ENCODE data around the gene RPL10.

Gene RPL10

DNA sequence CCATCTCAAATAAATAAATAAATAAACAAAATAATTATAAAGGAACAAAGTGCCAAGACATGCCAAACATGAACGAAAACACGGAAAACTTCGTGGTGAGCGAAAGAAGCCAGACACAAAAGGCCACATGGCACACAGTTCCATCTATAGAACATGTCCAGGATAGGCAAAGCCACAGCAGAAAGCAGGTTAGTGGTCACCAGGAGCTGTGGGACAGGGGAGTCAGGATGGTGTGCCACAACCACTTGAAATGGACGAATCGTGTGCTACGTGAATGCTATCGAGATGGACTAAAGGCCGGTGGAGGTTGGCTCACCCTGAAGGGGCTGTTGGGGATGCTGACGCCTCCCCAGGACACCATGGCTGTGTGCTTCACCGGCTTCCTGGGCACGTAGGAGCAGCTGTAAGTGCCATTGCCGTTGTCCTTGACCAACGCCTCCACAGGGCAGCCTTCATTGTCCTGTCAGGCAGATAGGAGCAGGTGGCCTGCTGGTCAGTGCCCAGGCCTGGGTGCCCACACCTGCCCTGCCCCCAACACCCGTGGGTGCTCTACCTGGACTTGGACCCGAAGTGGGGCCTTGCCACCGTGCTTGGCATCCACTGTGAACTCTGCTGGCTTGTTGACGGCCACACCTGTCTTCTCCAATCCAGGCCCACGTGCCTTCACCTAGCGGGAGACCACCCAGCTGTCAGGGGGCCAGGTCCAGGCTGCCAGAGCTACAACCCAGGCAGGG lies 34.3 kb upstream of the RPL10 start:
- DNase-seq = no peak

DNA sequence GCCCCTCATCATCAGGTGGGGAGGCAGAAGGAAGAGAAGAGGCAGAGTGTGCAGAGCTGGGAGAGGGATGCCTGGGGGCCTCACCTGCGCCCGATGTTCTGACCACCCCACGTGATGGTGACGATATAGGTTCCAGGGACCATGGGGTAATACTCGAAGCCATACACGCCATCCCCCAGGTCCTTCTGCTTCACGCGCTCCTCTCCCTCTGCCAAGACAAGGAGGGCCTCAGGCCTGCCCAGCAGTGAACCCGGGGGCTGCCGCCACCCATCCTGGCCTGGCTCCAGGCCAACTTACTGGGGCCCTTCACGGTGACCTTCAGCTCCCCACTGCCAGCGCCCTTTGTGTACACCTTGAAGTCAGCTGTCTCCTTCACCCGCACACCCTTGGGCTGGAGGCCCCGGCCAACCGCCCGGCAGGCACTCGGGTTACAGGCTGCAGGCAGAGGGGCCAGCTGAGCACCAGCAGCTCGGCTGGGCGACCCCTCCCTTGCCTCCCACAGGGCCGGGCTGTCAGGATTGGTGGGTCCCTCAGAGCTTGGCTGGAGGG lies 33.1 kb upstream of the RPL10 start:
- DNase-seq = no peak

DNA sequence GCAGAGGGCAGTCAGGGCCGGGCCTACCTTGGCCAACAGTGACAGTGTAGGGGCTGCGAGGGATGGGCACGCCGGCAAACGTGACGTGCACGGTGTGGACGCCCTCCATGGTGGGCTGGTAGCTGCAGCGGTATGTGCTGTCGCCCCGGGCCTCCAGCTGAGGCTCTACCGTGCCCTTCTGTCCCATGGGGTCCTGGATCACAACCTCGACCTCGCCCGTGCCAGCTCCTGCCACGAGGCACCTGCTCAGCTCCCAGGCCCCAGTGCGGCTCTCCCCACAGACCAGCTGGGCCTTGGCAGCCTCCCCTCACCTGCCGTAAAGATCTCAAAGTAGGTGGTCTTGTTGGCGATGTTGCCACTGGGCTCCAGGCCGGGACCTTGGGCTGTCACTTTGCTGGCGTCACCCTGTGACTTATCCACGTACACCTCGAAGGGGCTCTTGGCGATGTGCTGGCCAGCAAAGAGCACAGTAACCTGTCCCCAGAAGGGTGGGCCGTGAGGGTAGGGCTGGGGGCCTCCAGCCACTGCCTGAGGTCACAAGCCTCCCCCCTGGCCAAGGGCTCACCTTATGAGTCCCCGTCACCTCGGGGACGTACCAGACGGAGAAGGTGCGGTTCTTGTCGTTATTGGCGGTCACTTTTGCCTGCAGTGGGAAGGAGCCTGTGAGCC lies 32.0 kb upstream of the RPL10 start:
- DNase-seq = no peak

DNA sequence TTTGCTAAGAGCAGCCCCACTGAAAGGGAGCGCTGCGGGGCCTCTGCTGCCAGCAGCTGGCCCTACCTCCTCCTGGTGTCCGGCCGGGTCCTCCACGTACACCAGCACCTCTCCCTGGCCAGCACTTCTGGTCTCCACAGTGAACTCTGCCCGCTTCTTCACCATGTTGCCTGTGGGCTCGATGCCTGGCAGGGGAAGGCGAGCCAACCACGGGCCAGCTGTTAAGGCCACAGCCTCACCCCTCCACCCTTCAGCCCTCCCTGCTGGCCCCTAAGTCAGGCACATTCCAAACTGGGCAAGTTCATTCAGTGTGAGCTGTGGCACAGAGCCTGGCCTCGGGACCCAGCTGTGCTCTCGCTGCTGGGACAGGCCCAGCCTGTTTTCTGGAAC lies 31.5 kb upstream of the RPL10 start:
- DNase-seq = no peak

DNA sequence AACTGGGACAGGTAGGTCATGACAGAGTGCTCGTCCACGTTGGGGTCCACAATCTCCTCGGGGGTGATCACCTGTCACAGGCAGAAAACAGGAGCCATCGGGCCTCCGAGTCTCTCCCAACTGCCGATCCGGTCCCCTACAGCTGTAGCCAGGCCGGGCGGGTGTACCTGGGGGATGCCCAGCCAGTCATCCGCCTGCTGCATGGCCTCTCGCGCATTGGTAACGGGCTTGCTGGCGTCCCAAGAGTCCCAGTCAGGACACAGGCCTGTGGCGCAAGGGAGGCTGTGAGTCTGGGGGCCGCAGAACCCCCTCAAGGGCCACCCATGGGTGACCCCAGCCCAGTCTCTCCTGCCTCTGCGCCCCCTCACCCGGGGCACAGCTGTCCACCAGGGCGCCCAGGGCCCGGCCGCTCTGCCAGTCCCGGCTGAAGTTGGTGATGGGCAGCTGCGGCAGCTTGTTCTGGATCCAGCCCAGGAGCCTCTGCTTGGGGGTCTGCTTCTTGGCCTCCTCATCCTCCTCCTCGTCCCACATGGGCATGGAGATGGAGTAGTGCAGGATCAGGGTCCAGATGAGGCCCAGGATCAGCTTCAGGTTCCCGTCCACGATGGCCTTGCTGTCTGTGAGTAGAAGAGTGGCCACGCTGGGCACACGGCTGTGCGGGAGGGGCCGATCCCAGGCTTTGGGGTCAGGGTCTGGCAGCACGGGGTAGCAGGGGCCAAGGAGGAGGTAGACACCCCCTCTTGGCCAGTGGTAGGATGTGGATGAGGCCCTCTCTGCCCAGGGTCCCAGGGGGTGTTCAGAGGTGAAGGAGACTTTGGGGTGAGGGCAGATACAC lies 30.5 kb upstream of the RPL10 start:
- no peak for DNase-seq

DNA sequence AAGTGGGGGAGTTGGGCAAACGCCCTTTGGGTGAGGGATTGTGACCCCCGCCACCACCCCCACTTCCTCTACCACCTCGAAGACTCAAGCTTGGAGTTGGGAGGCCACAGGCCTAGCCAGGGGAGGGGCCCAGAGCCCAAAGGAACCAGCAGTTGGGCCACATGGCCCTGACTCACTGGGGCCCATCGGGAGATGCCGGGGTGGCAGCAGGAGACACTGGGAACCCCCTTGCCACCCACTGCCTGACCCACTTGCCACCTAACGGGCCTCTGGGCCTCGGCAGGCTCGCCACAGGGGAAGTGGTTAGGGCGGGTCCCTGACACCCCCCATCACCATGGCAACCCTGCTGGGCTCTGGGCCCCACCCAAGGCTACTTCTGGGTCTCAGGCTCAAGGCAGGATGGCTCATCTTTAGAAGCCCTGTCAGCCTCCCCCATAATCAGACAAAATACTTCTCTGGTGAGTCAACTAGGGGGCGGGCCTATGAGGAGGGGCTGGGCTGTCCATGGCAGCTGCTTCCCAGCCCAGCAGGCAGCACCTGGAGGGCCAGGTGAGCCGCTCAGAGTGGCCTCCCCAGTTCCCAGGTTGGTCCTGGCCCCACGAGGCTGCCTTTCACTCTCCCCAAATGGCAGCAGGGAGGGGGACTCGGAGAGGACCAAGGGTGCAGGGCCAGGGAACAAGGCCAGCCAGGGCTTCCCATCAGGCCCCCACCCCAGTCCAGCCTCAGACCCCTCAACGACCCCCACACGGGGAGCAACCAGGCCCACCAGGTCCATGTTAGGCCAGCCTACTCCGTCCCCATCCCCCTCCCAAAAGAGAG lies 29.3 kb upstream of the RPL10 start:
- DNase-seq = peak; percentile 91

DNA sequence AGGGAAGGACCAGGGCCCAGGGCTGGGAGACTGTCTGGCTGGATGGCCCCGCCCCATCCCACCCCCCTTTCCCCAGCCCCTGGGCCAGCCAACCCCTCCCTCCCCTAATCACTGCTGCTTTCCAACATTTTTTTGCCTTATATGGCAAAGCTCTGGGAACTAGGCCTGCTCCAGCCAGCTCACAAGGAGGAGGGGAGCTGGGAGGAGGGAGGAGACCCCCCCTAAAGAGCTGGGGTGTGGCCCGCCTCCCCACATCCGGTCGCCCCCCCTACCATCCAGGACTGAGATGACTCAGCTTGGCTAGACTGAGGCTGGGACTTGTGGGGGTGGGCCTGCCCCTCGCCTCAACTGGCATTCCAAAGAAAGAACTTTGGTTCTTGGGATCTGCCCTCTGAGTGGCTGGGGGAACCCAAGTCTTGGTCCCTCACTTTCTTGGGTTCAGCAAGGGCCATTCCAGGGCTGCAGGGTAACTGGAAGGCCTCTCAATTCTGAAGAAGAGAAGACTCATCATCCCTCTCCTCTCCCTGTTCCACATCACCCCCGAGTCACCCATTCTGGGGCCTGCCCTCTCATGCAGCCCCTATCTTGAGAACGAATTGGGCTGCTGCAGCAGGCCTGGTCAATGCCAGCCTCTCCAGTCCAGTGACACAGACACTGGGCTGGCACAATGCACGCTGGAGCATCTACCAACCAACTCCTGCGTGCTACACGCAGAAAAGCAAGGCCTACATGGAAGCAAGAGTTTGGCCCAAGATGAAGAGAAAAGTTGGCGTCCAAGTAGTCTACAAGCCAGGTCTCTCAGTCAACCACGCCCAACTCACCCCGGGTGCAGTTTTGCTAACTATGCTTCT lies 28.5 kb upstream of the RPL10 start:
- peak; percentile 96 for DNase-seq

DNA sequence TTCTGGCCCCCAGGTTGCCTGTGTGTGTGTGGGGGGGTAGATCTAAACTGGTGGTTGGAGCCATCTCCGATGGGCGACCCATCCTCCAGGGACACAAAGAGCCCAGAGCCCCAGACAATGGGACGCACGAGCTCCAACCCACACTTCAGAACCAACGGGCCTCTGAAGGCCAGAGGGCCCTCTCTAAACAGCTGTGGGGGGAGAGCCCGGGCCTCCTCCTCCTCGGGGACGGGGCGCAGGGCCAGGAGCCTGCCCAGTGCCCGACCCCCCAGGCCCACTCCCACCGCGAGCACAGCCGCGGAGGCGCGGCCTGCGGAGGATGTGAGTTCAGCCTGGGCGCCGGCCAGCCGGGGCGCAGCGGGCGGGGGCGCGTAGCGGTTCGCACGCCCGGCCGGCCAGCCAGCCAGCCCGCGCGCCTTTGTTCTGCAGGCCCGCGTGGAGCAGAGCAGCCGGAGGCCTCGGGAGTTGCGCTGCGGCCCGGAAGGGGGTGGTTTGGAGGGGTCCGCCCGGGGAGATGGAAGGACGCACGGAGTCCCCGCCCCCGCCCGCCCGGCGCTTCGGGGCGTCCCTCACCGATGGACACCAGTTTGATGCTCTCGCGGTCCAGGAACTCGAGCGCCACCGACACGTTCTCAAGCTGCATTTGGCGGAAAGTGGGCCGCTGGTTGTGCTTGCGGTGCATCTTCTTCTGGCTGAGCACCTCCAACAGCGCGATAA lies 27.7 kb upstream of the RPL10 start:
- DNase-seq = no peak

DNA sequence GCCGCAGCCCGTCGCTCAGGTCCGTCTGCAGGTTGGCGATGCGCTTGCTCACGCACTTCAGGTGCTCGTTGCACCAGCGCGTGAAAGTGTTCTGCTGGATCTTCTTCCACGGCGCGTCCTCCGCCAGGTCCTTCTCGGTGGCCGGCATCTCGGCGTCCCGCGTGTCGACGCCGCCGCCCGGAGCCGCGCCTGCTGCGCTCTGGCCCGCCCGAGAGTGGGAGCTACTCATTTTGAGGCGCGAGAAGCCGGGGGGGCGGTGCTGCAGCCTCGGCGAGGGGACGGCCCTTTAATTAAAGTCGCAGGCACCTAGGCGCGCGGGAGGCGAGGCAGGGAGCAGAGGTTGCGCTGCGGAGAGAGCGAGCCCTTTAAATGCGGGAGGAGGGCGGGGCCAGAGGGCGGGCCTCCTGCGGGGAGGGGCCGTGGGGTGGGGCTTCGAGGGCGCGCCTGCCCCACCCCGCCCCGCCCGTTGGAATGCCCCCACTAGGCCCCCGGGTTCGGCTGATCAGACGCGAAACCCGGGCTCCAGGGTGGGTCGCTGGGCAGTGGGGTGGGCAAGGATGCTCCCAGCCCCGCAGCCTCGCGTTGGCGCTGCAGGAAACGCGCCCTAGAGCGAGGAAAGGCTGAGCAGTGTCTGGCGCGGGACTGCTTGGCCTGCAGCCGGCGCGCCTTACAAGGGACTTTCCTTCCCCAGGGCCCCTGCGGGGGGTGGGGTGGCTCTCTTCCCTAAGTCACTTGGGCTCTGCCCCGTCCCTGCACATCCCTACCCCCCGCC lies 27.0 kb upstream of the RPL10 start:
- DNase-seq = peak; percentile 95

DNA sequence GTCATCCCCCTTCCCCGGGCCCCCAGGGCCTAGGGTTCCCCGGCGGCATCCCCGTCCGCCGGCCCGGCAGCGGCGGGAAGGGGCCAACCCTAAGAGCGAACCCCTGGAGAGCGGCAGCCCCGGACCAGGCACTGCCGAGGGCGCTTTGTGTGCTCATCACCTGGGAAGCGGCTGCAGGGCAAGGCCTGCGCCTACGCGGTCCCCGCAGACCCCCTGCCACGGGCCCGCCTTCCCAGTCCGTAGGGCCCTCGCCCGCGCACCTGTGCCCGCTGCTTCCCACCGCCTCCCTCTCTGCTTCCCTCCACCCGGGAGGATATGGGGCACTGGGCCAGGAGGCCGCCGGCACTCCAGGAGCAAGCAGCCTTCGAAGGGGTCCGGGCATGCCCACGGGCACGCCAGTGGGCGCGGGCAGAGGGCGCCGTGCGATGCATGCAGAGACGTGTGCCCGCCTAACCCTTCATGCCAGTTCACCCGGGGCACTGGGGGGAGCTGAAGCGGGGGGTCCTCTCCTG lies 26.3 kb upstream of the RPL10 start:
- no peak for DNase-seq

DNA sequence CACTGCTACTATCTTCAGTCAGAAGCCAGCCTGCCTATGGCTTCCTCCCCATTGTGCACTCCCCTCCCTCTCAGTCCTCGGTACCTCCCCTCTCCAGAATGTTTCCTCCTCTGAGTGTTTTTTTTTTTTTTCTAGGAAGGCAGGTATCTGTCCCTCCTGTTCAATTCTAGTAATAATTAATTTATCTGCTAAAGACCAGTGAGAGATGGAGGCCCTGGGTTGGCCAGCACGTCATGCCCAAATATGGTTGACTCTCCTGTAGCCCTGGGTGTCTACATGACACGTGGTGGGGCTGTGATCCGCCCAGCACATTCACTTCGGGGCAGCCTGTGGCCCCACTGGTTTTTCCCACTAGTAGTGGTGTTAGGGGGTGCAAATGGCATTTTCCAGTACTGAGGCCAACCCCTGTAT lies 25.6 kb upstream of the RPL10 start:
- peak; percentile 58 for DNase-seq

DNA sequence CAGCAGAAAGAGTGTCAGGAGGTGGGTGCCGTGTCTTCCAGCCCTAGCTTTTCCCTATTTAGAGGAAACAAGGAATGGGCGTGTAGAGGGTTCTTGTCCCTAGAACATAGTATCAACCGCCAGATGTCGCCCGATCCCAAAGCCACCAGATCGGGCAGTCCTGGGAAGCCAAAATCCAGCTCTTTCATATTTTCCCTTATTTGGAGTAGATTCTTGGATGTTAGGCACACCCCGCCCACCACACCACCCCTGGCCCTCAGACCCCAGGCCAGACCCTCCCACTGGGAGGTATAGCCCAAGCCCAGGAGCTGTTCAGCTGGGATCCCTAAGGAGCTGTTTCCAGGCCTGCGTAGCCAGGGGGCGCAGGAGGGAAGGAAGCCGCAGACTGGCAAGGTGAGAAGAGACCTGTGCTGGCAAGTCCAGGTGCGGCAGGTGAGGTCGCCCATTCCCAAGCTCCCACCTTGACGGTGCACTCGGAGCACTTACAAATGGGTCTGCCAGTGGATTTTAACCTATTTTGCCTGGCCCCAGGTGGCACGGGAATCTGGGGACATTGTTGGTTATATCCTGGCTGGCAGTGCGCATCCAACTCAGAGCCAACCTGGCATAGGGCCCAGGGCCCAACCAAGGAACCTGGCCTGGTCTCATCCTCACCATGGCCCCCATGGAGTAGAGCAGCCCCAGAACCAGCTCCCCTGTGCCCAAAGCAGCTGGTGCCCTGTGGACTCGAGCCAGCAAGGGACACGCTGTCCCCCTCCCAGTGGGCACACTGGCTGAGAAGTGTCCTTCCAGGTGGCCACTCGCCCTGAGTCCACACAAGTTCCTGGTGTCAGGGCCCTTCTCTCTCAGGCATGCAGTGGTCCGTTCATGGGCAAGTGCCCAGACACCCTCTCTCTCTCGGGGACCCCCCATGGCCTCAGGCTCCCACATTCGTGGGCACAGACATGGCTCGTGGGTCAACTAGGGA lies 24.6 kb upstream of the RPL10 start:
- DNase-seq = peak; percentile 90

DNA sequence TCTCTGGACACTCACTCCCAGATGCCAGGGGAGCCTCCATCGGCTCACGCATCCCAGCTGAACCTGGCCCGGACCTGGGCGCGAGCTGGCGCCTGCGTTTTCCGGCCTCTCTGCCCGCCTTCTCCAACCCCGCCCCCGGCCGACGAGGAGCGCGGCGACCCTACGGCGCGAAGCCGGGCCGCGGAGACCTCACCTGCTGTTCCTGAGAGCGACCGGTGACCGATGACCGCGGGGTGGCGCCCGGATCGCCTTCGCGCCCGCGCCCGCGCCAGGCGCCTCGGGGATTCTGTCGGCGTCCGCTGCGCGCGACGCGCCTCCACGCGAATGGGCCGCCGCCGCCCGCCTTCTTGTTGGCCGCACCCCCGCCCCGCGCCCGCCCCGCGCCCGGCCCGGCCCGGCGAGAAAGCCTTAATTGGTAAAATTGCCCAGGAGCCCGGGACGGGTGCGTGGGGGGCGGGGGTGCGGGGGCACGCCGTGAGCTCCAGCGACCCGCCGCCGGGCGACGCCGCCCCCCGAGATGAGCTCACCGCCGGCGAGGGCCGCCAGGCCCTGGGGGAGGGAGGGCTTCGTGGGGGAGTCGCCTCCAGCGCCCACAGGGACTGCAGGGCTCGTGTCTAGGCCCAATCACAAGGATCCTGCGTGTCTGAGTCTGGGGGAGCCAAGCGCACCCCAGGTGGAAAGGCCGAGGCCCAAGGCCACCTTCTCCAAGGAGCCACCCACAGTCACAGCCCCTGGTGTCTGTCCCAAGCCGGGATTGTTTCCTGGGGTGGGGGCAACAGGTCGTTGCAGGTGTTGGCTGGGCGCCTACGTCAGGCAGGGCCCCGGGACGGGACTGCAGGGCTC lies 23.6 kb upstream of the RPL10 start, which contains the start of gene FLNA:
Gene FLNA (minus strand): TSS at position 322 of the 843 bp plus-strand sequence. CDS start 3,389 bp downstream, outside the sequence.
- peak; percentile 53 for DNase-seq

DNA sequence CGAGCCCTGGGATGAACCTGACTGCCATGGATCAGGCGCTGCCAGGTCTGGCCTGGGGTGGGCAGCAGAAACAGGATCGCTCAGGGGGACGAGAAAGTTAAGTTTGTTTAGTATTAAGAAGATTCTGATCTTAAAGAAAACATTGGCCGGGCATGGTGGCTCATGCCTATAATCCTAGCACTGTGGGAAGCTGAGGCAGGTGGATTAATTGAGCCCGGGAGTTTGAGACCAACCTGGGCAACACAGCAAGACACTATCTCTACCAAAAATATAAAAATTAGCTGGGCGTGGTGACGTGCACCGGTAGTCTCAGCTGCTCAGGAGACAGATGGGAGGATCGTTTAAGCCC lies 23.0 kb upstream of the RPL10 start:
- no peak for DNase-seq

DNA sequence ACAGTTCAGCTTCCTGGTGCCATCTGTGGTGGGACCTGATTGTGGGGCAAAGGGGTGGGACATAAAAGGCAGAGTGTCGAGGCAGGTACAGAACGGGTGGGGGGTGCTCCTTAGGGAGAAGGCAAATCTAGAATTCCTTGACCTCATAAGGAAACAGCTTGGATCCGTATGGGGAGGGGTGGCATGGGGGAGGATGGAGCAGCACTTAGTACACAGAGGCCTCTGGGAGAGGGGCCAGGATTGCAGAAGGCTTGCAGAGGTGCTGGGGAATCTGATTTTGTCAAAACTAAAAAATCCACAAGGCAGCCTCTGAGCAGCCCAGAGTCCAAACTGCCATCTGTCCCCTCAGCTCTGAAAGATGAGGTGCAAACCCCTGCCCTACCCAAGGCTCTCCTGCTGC lies 21.4 kb upstream of the RPL10 start:
- peak; percentile 52 for DNase-seq

DNA sequence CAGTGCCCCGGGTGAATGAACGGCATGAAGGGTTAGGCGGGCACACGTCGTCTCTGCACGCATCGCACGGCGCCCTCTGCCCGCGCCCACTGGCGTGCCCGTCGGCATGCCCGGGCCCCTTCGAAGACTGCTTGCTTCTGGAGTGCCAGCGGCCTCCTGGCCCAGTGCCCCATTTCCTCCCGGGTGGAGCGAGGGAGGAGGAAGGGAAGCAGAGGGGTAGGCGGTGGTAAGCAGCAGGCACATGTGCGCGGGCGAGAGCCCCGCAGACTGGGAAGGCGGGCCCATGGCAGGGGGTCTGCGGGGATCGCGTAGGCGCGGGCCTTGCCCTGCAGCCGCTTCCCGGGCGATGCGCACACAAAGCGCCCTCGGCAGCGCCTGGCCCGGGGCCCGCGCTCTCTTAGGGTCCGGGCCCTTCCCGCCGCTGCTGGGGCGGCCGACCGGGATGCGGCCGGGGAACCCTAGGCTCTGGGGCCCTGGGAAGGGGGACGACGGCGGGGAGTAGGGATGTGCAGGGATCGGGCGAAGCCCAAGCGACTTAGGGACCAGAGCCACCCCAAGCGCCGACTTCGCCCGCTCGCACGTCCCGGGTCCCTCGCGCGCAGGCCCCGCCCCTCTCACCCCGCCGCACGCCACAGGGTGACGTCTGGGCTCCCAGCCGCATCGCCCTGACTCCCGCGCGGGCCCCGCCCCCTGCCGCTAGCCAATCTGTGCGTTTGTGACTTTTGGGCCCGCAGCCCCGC lies 19.9 kb upstream of the RPL10 start:
- peak; percentile 50 for DNase-seq

Measured in fibroblast of upper back skin (primary cell).